Measurements from ENCODE around the gene KCTD21.
A peak's percentile ranks its signal among the peaks of the same experiment; 100 is the strongest.

KCTD21 gene

GRCh38 chr11:78207532-78208256 lies 19.3 kb upstream of the KCTD21 start:
- no peak for TF ChIP-seq POLR2AphosphoS5 (IDR thresholded peaks at IDR 0.05; ENCODE audit: low read depth, low read length)
- no peak for TF ChIP-seq TAF1 (IDR thresholded peaks at IDR 0.05; ENCODE audit: borderline replicate concordance, low read depth, low read length)
- TF ChIP-seq POLR2A (IDR thresholded peaks at IDR 0.05; ENCODE audit: low read depth, low read length), result no peak
- no peak for FAIRE-seq

DNA sequence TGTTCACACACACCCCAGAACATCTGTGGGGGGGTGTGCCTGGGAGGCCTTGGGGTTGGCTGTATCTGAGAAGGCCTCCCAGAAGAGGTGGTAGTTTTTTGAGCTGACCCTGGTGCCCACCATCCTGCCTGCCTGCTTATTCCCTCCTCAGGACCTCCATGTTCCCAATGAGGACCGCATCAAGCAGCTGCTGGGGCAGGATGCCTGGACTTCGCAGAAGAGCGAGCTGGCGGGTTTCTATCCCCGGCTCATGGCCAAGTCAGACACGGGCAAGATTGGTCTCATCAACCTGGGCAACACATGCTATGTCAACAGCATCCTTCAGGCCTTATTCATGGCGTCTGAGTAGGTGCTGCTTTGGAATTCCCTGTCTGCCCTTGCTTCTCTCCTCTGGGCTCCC lies 17.3 kb upstream of the KCTD21 start:
- DNase-seq (ENCODE audit: insufficient read length), result no peak
- no peak for FAIRE-seq
- TF ChIP-seq TAF1 (IDR thresholded peaks at IDR 0.05; ENCODE audit: borderline replicate concordance, low read depth, low read length) (no peak), POLR2A (IDR thresholded peaks at IDR 0.05; ENCODE audit: low read depth, low read length) (no peak), POLR2AphosphoS5 (IDR thresholded peaks at IDR 0.05; ENCODE audit: low read depth, low read length) (no peak)

More at GRCh38 chr11:78207532-78208256, 19.3 kb upstream of the KCTD21 start:
- DNase-seq (ENCODE audit: insufficient read length), result no peak

- FAIRE-seq, result no peak
- TF ChIP-seq POLR2AphosphoS5 (IDR thresholded peaks at IDR 0.05; ENCODE audit: low read depth, low read length), result no peak
- no peak for TF ChIP-seq TAF1 (IDR thresholded peaks at IDR 0.05; ENCODE audit: borderline replicate concordance, low read depth, low read length)
- TF ChIP-seq POLR2A (IDR thresholded peaks at IDR 0.05; ENCODE audit: low read depth, low read length), result no peak
- DNase-seq (ENCODE audit: insufficient read length), result no peak
These were observed 16.8 kb upstream of the KCTD21 start for GRCh38 chr11:78205256-78205655.

DNA sequence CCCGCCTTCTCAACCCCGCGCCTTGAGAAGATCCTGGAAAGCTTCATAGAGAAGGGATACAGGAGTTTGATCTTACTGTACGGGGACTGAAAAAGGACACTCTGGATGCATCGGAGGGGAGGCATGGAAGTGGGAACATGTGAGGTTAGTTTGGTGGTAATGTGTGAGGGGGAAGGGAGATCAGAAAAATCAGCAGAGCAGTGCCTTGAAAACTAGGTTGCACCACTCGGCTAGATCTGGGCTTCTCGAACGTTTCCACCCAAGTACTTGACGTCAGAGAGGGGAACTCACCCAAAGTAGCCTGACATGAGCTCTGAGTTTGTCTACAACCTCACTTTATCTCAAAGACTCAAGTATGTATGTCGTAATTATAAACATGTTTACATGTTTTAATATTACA lies 14.8 kb upstream of the KCTD21 start:
- DNase-seq (ENCODE audit: insufficient read length), result no peak
- TF ChIP-seq POLR2A (IDR thresholded peaks at IDR 0.05; ENCODE audit: low read depth, low read length), result no peak
- no peak for TF ChIP-seq POLR2AphosphoS5 (IDR thresholded peaks at IDR 0.05; ENCODE audit: low read depth, low read length)
- no peak for TF ChIP-seq TAF1 (IDR thresholded peaks at IDR 0.05; ENCODE audit: borderline replicate concordance, low read depth, low read length)
- no peak for FAIRE-seq

DNA sequence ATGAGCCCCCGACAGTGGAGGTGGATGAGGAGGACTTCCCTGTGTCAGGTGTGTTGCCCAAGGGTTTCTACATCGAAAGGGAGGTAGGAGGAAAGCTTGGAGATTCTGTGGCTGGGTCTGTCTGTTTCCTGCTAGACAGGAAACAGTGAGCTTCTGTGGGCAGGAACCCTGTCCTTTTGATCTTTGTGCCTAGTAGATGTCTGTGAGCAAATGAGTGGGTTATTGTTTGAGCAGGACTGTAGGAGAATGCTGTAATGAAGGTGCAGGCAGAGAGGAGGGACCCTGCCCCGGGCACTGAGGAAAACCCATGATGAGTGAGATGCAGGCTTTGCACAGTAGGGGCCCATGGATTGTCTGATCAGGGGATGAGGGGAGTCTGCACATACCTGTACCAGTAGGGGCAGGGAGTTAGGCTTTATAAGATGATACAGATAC lies 14.3 kb upstream of the KCTD21 start:
- TF ChIP-seq POLR2A (IDR thresholded peaks at IDR 0.05; ENCODE audit: low read depth, low read length), result no peak
- no peak for TF ChIP-seq POLR2AphosphoS5 (IDR thresholded peaks at IDR 0.05; ENCODE audit: low read depth, low read length)
- no peak for TF ChIP-seq TAF1 (IDR thresholded peaks at IDR 0.05; ENCODE audit: borderline replicate concordance, low read depth, low read length)
- FAIRE-seq (peak; percentile 88), DNase-seq (ENCODE audit: insufficient read length) (no peak)

DNA sequence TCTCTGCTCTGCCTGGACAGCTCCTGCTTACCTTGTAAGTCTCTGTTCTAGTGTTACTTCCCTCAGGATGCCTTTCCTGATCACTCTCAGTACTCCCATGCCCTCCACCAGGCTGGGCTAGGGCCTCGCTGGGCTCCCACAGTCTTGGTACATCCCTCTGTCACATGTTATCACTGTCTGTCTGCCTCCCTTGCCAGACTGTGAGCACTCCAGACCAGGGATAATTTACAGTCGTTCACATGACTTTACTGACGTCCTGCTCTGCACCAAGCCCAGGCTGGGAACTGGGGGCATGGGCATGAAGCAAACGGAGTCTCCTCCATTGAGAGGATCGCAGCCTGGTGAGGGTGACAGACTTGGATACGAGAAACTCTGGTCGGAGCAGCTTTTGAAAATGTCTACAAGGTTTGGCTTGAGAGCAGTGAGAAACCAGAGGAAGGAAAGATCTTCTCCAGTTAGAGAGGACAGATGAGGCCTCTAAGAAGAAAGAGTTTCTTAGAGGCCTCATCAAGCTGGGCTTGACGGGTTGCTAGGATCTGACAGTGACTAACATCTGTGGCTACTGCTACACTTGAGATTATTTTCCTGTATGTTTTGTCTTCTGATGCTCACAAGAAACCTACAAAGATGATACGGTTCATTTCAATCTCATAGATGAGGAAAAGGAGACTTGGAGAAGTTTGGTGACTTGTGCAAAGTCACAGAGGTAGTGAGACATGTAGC lies 12.8 kb upstream of the KCTD21 start:
- TF ChIP-seq TAF1 (IDR thresholded peaks at IDR 0.05; ENCODE audit: borderline replicate concordance, low read depth, low read length), result no peak
- no peak for TF ChIP-seq POLR2A (IDR thresholded peaks at IDR 0.05; ENCODE audit: low read depth, low read length)
- no peak for TF ChIP-seq POLR2AphosphoS5 (IDR thresholded peaks at IDR 0.05; ENCODE audit: low read depth, low read length)
- DNase-seq (ENCODE audit: insufficient read length), result no peak
- FAIRE-seq, result no peak

DNA sequence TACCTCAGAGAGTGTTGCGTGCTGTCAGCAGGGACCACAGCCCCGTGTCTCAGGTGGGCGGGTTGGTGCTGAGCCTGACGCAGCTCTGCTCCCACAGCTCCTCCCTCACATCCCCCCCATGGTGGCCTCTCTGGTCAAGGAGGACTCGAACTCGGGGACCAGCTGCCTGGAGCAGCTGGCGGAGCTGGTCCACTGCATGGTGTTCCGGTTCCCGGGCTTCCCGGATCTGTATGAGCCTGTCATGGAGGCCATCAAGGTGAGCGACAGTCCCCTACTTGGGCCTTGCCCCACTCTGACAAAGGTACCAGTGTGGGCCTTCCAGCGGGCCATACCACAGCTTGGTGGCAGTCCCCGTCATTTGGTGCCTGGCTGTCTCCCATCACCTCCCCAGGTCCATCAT lies 12.1 kb upstream of the KCTD21 start:
- FAIRE-seq, result no peak
- DNase-seq (ENCODE audit: insufficient read length), result no peak
- TF ChIP-seq POLR2A (IDR thresholded peaks at IDR 0.05; ENCODE audit: low read depth, low read length), result no peak
- TF ChIP-seq TAF1 (IDR thresholded peaks at IDR 0.05; ENCODE audit: borderline replicate concordance, low read depth, low read length), result no peak
- no peak for TF ChIP-seq POLR2AphosphoS5 (IDR thresholded peaks at IDR 0.05; ENCODE audit: low read depth, low read length)

- FAIRE-seq, result no peak
- DNase-seq (ENCODE audit: insufficient read length), result no peak
- TF ChIP-seq POLR2A (IDR thresholded peaks at IDR 0.05; ENCODE audit: low read depth, low read length) (no peak), POLR2AphosphoS5 (IDR thresholded peaks at IDR 0.05; ENCODE audit: low read depth, low read length) (no peak), TAF1 (IDR thresholded peaks at IDR 0.05; ENCODE audit: borderline replicate concordance, low read depth, low read length) (no peak)
These were observed 11.6 kb upstream of the KCTD21 start for GRCh38 chr11:78200061-78200460.

DNA sequence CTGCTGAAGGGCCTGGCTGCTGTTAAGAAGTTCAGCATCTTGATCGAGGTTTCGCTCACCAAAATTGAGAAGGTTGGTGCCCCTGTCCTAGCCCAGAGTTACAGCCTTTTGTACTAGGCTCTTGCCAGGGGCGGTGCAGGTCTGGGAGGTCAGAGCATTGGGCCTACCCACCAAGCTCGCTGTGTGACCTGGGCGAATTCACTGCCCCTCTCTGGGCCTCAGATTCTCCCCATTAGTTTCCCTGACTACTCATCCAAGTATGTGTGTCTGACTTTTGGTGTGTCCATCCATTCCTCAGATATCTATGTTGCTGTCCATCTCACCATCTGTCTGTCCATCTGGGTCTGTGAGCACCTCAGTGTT lies 11.2 kb upstream of the KCTD21 start:
- DNase-seq (ENCODE audit: insufficient read length), result no peak
- no peak for FAIRE-seq
- TF ChIP-seq POLR2A (IDR thresholded peaks at IDR 0.05; ENCODE audit: low read depth, low read length) (no peak), TAF1 (IDR thresholded peaks at IDR 0.05; ENCODE audit: borderline replicate concordance, low read depth, low read length) (no peak), POLR2AphosphoS5 (IDR thresholded peaks at IDR 0.05; ENCODE audit: low read depth, low read length) (no peak)

- no peak for TF ChIP-seq POLR2AphosphoS5 (IDR thresholded peaks at IDR 0.05; ENCODE audit: low read depth, low read length)
- TF ChIP-seq POLR2A (IDR thresholded peaks at IDR 0.05; ENCODE audit: low read depth, low read length), result no peak
- TF ChIP-seq TAF1 (IDR thresholded peaks at IDR 0.05; ENCODE audit: borderline replicate concordance, low read depth, low read length), result no peak
- no peak for DNase-seq (ENCODE audit: insufficient read length)
- peak; percentile 58 for FAIRE-seq
These were observed 10.7 kb upstream of the KCTD21 start for GRCh38 chr11:78199015-78199652.

DNA sequence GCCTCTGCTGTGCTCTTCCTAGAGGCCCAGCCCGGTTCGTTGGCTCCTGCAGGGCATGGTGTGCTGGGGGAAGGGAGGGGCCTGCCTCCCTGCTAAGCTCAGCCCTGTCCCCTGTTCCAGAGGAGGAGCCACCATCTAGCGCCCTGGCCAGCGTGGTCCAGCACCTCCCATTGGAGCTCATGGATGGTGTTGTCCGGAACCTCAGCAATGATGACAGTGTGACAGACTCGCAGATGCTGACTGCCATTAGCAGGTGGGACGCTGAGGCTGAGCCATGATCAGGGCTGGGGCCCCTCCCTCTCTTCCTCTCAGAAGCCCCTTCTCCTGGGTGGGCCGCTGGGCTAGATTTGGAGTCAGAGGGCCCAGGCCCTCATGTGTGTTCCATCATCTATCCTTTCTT lies 9.4 kb upstream of the KCTD21 start:
- no peak for TF ChIP-seq POLR2A (IDR thresholded peaks at IDR 0.05; ENCODE audit: low read depth, low read length)
- no peak for TF ChIP-seq POLR2AphosphoS5 (IDR thresholded peaks at IDR 0.05; ENCODE audit: low read depth, low read length)
- TF ChIP-seq TAF1 (IDR thresholded peaks at IDR 0.05; ENCODE audit: borderline replicate concordance, low read depth, low read length), result no peak
- DNase-seq (ENCODE audit: insufficient read length) (no peak), FAIRE-seq (no peak)
